Neural cell (in vitro differentiated cells): Measurements from ENCODE around the gene SPP1.

ENCODE experiments used
- CTCF ChIP-seq: fragments of 450-650 bp; IDR thresholded peaks from 2 replicates; pipeline ENCODE4 v1.5.1; 2014; ENCODE audit warnings: antibody characterized with exemption, mild to moderate bottlenecking, moderate library complexity; ENCODE audit not compliant: poor library complexity, severe bottlenecking
- EP300 ChIP-seq: fragments of 450-650 bp; conservative IDR thresholded peaks from 2 replicates; pipeline ENCODE4 v1.6.1; 2014; ENCODE audit warnings: antibody characterized with exemption, mild to moderate bottlenecking, moderate library complexity; ENCODE audit not compliant: poor library complexity, severe bottlenecking
- POLR2AphosphoS5 ChIP-seq: IDR thresholded peaks from 2 replicates; pipeline ENCODE4 v1.6.1; 2012
- REST ChIP-seq: IDR thresholded peaks from 2 replicates; pipeline ENCODE4 v1.6.1; 2012; ENCODE audit warnings: borderline replicate concordance
- SMC3 ChIP-seq: fragments of 450-650 bp; conservative IDR thresholded peaks from 2 replicates; pipeline ENCODE4 v1.6.1; 2014; ENCODE audit warnings: antibody characterized with exemption, mild to moderate bottlenecking, moderate library complexity; ENCODE audit not compliant: poor library complexity
- TAF1 ChIP-seq: IDR thresholded peaks from 2 replicates; pipeline ENCODE4 v1.6.1; 2012; ENCODE audit warnings: low read depth

DNA sequence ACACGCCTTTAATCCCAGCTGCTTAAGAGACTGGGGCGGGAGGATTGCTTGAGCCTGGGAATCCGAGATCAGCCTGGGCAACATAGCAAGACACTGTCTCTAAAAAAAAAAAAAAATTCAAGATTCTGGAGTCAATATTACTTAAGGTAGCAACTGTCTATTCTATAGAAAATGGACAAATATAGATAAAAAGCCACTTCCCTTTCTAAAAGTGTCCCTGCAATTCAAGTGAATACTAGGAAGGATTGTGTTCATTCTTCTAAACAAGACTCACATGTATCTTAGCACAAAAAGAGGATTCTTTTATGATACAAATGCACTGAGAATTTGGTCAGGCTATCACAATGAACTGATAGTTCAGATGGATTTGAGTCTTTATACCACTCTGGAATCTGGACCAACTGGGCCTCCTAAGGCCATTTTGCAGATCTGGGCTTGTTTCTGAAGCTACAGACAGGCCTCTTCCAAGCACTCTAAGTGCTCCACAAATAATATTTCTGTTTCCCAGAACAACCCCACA, 38.9 kb downstream of the SPP1 start:
- TF ChIP-seq EP300 (no peak), CTCF (no peak), TAF1 (no peak), POLR2AphosphoS5 (no peak), REST (no peak), SMC3 (no peak)
